Heart left ventricle (tissue), 16 donors: ENCODE measurements around the gene ABLIM1. TPM values are rescaled to one million over a fixed set of nuclear protein-coding genes. Genes with fewer than 3 reads are reported as not detected.

Experiments used
- ATAC-seq, 4 donors: fragments of 200-7000 bp; cut with Tn5 transposase; one replicate each; pipeline ENCODE4 v1.9.1; 2020 to 2022; ENCODE audit warnings: moderate library complexity in 4 of 4, mild to moderate bottlenecking in 3 of 4, moderate number of reproducible peaks in 1 of 4
- DNase-seq, 5 donors: peaks; one replicate each; pipeline ENCODE4 v3.0.0-alpha.2; 2020
- H3K27ac ChIP-seq, 12 donors: fragments of 200-600 bp; sonication (generic) in 4 of 12; one replicate each; pipeline versions ENCODE4 v1.5.0 to v1.8.0; 2016 to 2022; ENCODE audit warnings: mild to moderate bottlenecking in 2 of 12
- H3K27me3 ChIP-seq, 9 donors: fragments of 200-600 bp; sonication (generic) in 2 of 9; one replicate each; pipeline versions ENCODE4 v1.5.1 to v1.8.0; 2016 to 2022; ENCODE audit warnings: mild to moderate bottlenecking in 3 of 9
- H3K36me3 ChIP-seq, 9 donors: fragments of 200-600 bp; sonication (generic) in 2 of 9; one replicate each; pipeline versions ENCODE4 v1.5.0 to v1.8.0; 2018 to 2022; ENCODE audit warnings: mild to moderate bottlenecking in 2 of 9
- H3K4me1 ChIP-seq, 12 donors: fragments of 200-600 bp; sonication (generic) in 4 of 12; one replicate each; pipeline versions ENCODE4 v1.5.0 to v1.8.0; 2016 to 2022; ENCODE audit warnings: mild to moderate bottlenecking in 3 of 12
- H3K4me3 ChIP-seq, 12 donors: fragments of 200-600 bp; sonication (generic) in 4 of 12; one replicate each; pipeline versions ENCODE4 v1.5.0 to v1.8.0; 2017 to 2022; ENCODE audit warnings: mild to moderate bottlenecking in 9 of 12, moderate library complexity in 4 of 12
- H3K9me3 ChIP-seq, 12 donors: fragments of 200-600 bp; sonication (generic) in 4 of 12; one replicate each; pipeline versions ENCODE4 v1.5.0 to v1.8.0; 2016 to 2022; ENCODE audit warnings: mild to moderate bottlenecking in 1 of 12
- CTCF ChIP-seq, 12 donors: fragments of 200-600 bp; sonication (generic) in 4 of 12; IDR thresholded peaks; one replicate each; pipeline versions ENCODE4 v1.5.0 to v1.8.0; 2018 to 2022; ENCODE audit warnings: antibody characterized with exemption in 12 of 12, mild to moderate bottlenecking in 5 of 12
- POLR2A ChIP-seq, 2 donors: fragments of 450-650 bp; IDR thresholded peaks; one replicate each; pipeline ENCODE4 v1.6.1; 2017; ENCODE audit warnings: antibody characterized with exemption in 2 of 2, mild to moderate bottlenecking in 2 of 2, moderate library complexity in 2 of 2
- WGBS, 4 donors: extraction: QIAGEN DNeasy Blood & Tissue Kit in 2 of 4; methylation state at CpG; one replicate each; pipeline versions ENCODE4 v1.1.5 to v1.1.7; 2013 to 2018; 5-methylcytosine and 5-hydroxymethylcytosine counted together
- intact Hi-C, 10 donors: fragments of 100-400 bp; cut with DNase I; formaldehyde crosslinking; loops; one replicate each; pipeline versions ENCODE4 v1.11.1 to v1.14.2; 2022
- polyA plus RNA-seq, 2 donors: library from polyadenylated mRNA; stranded (reverse); fragments of 200-250 nt; gene quantifications; one replicate each; pipeline ENCODE4 v1.2.3, GENCODE V29; 2013
- total RNA-seq, 9 donors: library from RNA; depleted of rRNA in 2 of 9; stranded (reverse); fragments of >200 nt in 2 of 9; fragmentation: NEBNext Ultra II Directional in 3 of 9; extraction: Animal tissue kit (Norgen Biotek cat#: 25700) in 3 of 9; gene quantifications; one replicate each; pipeline versions ENCODE4 v1.1.0 to v1.2.4, GENCODE V29; 2016 to 2023
- donor health status: ischemic (EF 13 %, LVEDD 7.1; RV severe dilation, severe dysfunction).
- donor health status: healthy with polysubstance abuse.
- donor health status: DM: no; HTN: yes; CAD: no.
- donor health status: DM: no; HTN: no; CAD: no.
- donor health status: ischemic (EF 25% LVEDD 6.9; RV normal size, moderate dysfunction).
- donor health status: ischemic (EF 25% LVEDD 5.7; RV mildly dilated, moderate dysfunction).
- donor health status: healthy.
- donor health status: DM: yes; HTN: yes; CAD: no.
- donor health status: ischemic (EF 35%, LVEDD 5.7; RV mildly dilated, moderate dysfunction).
- donor health status: nonischemic (EF 11% LVEDD 7.7; RV severe dilation, severe dysfunction).
- donor health status: DM: yes; HTN: yes; CAD: no.
- donor health status: PGD.
- donor health status: ischemic (EF 29% LVEDD 5.4; RV normal size, mild dysfunction).
- donor health status: nonischemic (EF 23%, LVEDD 6.1; RV moderate dilation, normal function).

ABLIM1 gene
- total and polyA plus RNA-seq, 11 donors = 242 to 713 (median 561) TPM

- Histone ChIP-seq H3K27me3 (no peaks in the 10 kb centered on the region), H3K9me3 (peaks cover 0 to 1% (median 0%) of the 10 kb centered on the region in 12 donors), H3K4me3 (peak overlapping the region in 1 of 12 donors; percentile 27), H3K36me3 (peaks cover 0 to 11% (median 0%) of the 10 kb centered on the region in 9 donors), H3K27ac (peak overlapping the region; percentile 59 to 89 (median 74)), H3K4me1 (peaks cover 0 to 92% (median 60%) of the 10 kb centered on the region in 12 donors)
- intact Hi-C loops = loop anchor here (5.0 to 10.0 kb wide), 12 partner anchors 80 to 230 kb away; no protein-coding TSS in a partner anchor
- 30 to 35% (median 33%) methylated on average over 5 of the region's 5 CpGs for WGBS, 4 donors
- ATAC-seq = peak; percentile 19 to 67 (median 43)
- TF ChIP-seq POLR2A (IDR thresholded peaks at IDR 0.05) (no peak), CTCF (IDR thresholded peaks at IDR 0.05) (no peak)
- DNase-seq = no peak
These were observed 106.0 kb downstream of the ABLIM1 start for GRCh38 chr10:114552050-114552449.

GRCh38 chr10:114551636-114551972, 106.5 kb downstream of the ABLIM1 start:
- no peak for TF ChIP-seq POLR2A (IDR thresholded peaks at IDR 0.05)
- no peak for TF ChIP-seq CTCF (IDR thresholded peaks at IDR 0.05)
- H3K9me3 ChIP-seq = no peaks in the 10 kb centered on the region
- intact Hi-C loops = loop anchor here (1.0 to 10.0 kb wide), 16 partner anchors 81 to 235 kb away; no protein-coding TSS in a partner anchor
- H3K27ac ChIP-seq = peak overlapping the region; percentile 59 to 89 (median 74)
- H3K4me1 ChIP-seq = peaks cover 0 to 92% (median 58%) of the 10 kb centered on the region in 12 donors
- WGBS, 4 donors = 18 to 31% (median 26%) methylated on average over 3 of the region's 3 CpGs
- ATAC-seq (peak in 2 of 4 donors; percentile 0 to 2), DNase-seq (no peak)
- no peaks in the 10 kb centered on the region for H3K27me3 ChIP-seq
- peaks cover 0 to 16% (median 1%) of the 10 kb centered on the region in 9 donors for H3K36me3 ChIP-seq
- H3K4me3 ChIP-seq = peak overlapping the region in 5 of 12 donors; percentile 3 to 33 (median 26)

GRCh38 chr10:114550756-114551635, 107.1 kb downstream of the ABLIM1 start:
- no peak for TF ChIP-seq POLR2A (IDR thresholded peaks at IDR 0.05)
- peak; percentile 25 to 67 (median 54) for TF ChIP-seq CTCF (IDR thresholded peaks at IDR 0.05)
- Histone ChIP-seq H3K36me3 (peaks cover 0 to 17% (median 8%) of the 10 kb centered on the region in 9 donors), H3K4me1 (peaks cover 0 to 93% (median 53%) of the 10 kb centered on the region in 12 donors), H3K27me3 (no peaks in the 10 kb centered on the region), H3K4me3 (peak overlapping the region in 7 of 12 donors; percentile 3 to 33 (median 26)), H3K27ac (peak overlapping the region; percentile 59 to 89 (median 74)), H3K9me3 (no peaks in the 10 kb centered on the region)
- DNase-seq (peak; percentile 58 to 82 (median 72)), ATAC-seq (peak; percentile 4 to 52 (median 49))
- 5 to 19% (median 11%) methylated on average over 7 of the region's 7 CpGs for WGBS, 4 donors
- intact Hi-C loops = loop anchor here (1.0 to 10.0 kb wide), 16 partner anchors 81 to 236 kb away; no protein-coding TSS in a partner anchor

GRCh38 chr10:114548662-114549061, 109.4 kb downstream of the ABLIM1 start:
- intact Hi-C loops = loop anchor here in 9 of 10 donors (2.0 to 10.0 kb wide), 7 partner anchors 71 to 244 kb away; no protein-coding TSS in a partner anchor
- Histone ChIP-seq H3K4me3 (no peak overlapping the region), H3K9me3 (no peaks in the 10 kb centered on the region), H3K27ac (peak overlapping the region in 9 of 12 donors; percentile 3 to 59 (median 23)), H3K4me1 (peaks cover 0 to 90% (median 48%) of the 10 kb centered on the region in 12 donors), H3K27me3 (no peaks in the 10 kb centered on the region), H3K36me3 (peaks cover 0 to 41% (median 29%) of the 10 kb centered on the region in 9 donors)
- WGBS, 4 donors = 30 to 42% (median 35%) methylated on average over 5 of the region's 5 CpGs
- TF ChIP-seq CTCF (IDR thresholded peaks at IDR 0.05) (peak in 11 of 12 donors; percentile 11 to 62 (median 41)), POLR2A (IDR thresholded peaks at IDR 0.05) (no peak)
- DNase-seq (peak in 1 of 5 donors; percentile 37), ATAC-seq (peak in 3 of 4 donors; percentile 18 to 40 (median 28))
